ENCODE measurements around the gene GRID2. TPM values are rescaled to one million over a fixed set of nuclear protein-coding genes. Genes with fewer than 3 reads are reported as not detected.

Gene GRID2
- total and polyA plus RNA-seq, 4 donors: under 0.01 to 0.02 TPM; not detected in 2

- Histone ChIP-seq H3K9me3 (ENCODE audit: control insufficient read depth in 4 of 4, low read length in 3 of 4) (no peaks in the 10 kb centered on the region), H3K4me3 (ENCODE audit: low read depth in 1 of 3, low read length in 3 of 3) (no peak overlapping the region), H3K27me3 (ENCODE audit: control insufficient read depth in 4 of 4, insufficient read depth in 4 of 4, low read length in 3 of 4) (no peaks in the 10 kb centered on the region), H3K36me3 (ENCODE audit: control insufficient read depth in 4 of 4, insufficient read depth in 3 of 4, low read depth in 1 of 4, low read length in 3 of 4) (no peaks in the 10 kb centered on the region), H3K4me1 (ENCODE audit: control insufficient read depth in 4 of 4, insufficient read depth in 4 of 4, low read length in 3 of 4) (no peaks in the 10 kb centered on the region), H3K9ac (ENCODE audit: low read depth in 1 of 2, low read length in 2 of 2) (no peak overlapping the region), H3K27ac (ENCODE audit: low read depth in 1 of 2, low read length in 2 of 2) (no peak overlapping the region)
- no peak for DNase-seq (ENCODE audit: low spot score)
- TF ChIP-seq YY1 (IDR thresholded peaks at IDR 0.05) (no peak), ATF3 (IDR thresholded peaks at IDR 0.05) (no peak), JUND (IDR thresholded peaks at IDR 0.05) (no peak), FOXA1 (IDR thresholded peaks at IDR 0.05) (no peak), TAF1 (conservative IDR thresholded peaks at IDR 0.05) (no peak)
These were observed 1023.6 kb downstream of the GRID2 start for GRCh38 chr4:93327346-93327745.

- no peaks in the 10 kb centered on the region for H3K4me1 ChIP-seq (ENCODE audit: control insufficient read depth in 4 of 4, insufficient read depth in 4 of 4, low read length in 3 of 4)
These were observed 1030.2 kb downstream of the GRID2 start for GRCh38 chr4:93334003-93334402.

More at GRCh38 chr4:93334003-93334402, 1030.2 kb downstream of the GRID2 start:
- TF ChIP-seq RXRA (IDR thresholded peaks at IDR 0.05) (no peak), EGR1 (IDR thresholded peaks at IDR 0.05; ENCODE audit: low read depth in 2 of 2) (no peak), ZBTB33 (IDR thresholded peaks at IDR 0.05) (no peak), GABPA (IDR thresholded peaks at IDR 0.05 in 1 of 2, conservative IDR thresholded peaks at IDR 0.05 in 1 of 2) (no peak), TAF1 (conservative IDR thresholded peaks at IDR 0.05) (no peak), RAD21 (IDR thresholded peaks at IDR 0.05) (no peak), MAX (IDR thresholded peaks at IDR 0.05) (no peak), NR2F2 (IDR thresholded peaks at IDR 0.05) (no peak), ATF3 (IDR thresholded peaks at IDR 0.05) (no peak), FOXA2 (IDR thresholded peaks at IDR 0.05) (no peak), REST (IDR thresholded peaks at IDR 0.05) (no peak), SP1 (IDR thresholded peaks at IDR 0.05) (no peak), HNF4G (IDR thresholded peaks at IDR 0.05) (no peak), CTCF (IDR thresholded peaks at IDR 0.05; ENCODE audit: low read depth, low read length, missing input control) (no peak), HNF4A (conservative IDR thresholded peaks at IDR 0.05) (no peak), JUND (IDR thresholded peaks at IDR 0.05) (no peak), YY1 (IDR thresholded peaks at IDR 0.05) (no peak), FOXA1 (IDR thresholded peaks at IDR 0.05) (no peak)
- Histone ChIP-seq H3K27me3 (ENCODE audit: control insufficient read depth in 4 of 4, insufficient read depth in 4 of 4, low read length in 3 of 4) (no peaks in the 10 kb centered on the region), H3K36me3 (ENCODE audit: control insufficient read depth in 4 of 4, insufficient read depth in 3 of 4, low read depth in 1 of 4, low read length in 3 of 4) (no peaks in the 10 kb centered on the region), H3K9ac (ENCODE audit: low read depth in 1 of 2, low read length in 2 of 2) (no peak overlapping the region), H3K9me3 (ENCODE audit: control insufficient read depth in 4 of 4, low read length in 3 of 4) (no peaks in the 10 kb centered on the region), H3K4me3 (ENCODE audit: low read depth in 1 of 3, low read length in 3 of 3) (no peak overlapping the region), H3K27ac (ENCODE audit: low read depth in 1 of 2, low read length in 2 of 2) (no peak overlapping the region)
- no peak for DNase-seq (ENCODE audit: low spot score)
- 70% methylated on average over 3 of the region's 3 CpGs for WGBS

All from liver (tissue), 9 donors.